Neuronal stem cell (in vitro differentiated cells): ENCODE data around the gene MYH13.

Experiments used
- DNase-seq: peaks from one replicate; pipeline ENCODE4 v3.0.0-alpha.2; 2013; ENCODE audit warnings: low spot score
- H2AFZ ChIP-seq: one replicate; pipeline ENCODE4 v1.6.1; 2013; ENCODE audit warnings: mild to moderate bottlenecking, low read length, inconsistent platforms
- H2AK5ac ChIP-seq: 2 replicates; pipeline ENCODE4 v1.6.1; 2013; ENCODE audit warnings: low read depth, mild to moderate bottlenecking, inconsistent platforms, low read length, moderate library complexity, mixed read lengths
- H2BK120ac ChIP-seq: 2 replicates; pipeline ENCODE4 v1.6.1; 2013; ENCODE audit warnings: low read depth, mild to moderate bottlenecking, inconsistent platforms, low read length, moderate library complexity, mixed read lengths
- H2BK12ac ChIP-seq: one replicate; pipeline ENCODE4 v1.6.1; 2013; ENCODE audit warnings: low read length, inconsistent platforms
- H2BK15ac ChIP-seq: 2 replicates; pipeline ENCODE4 v1.6.1; 2013; ENCODE audit warnings: mild to moderate bottlenecking, low read length, inconsistent platforms, mixed read lengths
- H2BK5ac ChIP-seq: one replicate; pipeline ENCODE4 v1.6.1; 2013; ENCODE audit warnings: inconsistent platforms, mild to moderate bottlenecking, low read length, moderate library complexity
- H3K14ac ChIP-seq: one replicate; pipeline ENCODE4 v1.6.1; 2013; ENCODE audit warnings: low read length, inconsistent platforms
- H3K18ac ChIP-seq: 2 replicates; pipeline ENCODE4 v1.6.1; 2013; ENCODE audit warnings: low read length, inconsistent platforms
- H3K23ac ChIP-seq: 2 replicates; pipeline ENCODE4 v1.6.1; 2013; ENCODE audit warnings: low read depth, mild to moderate bottlenecking, mixed read lengths, low read length, inconsistent platforms; ENCODE audit not compliant: poor library complexity
- H3K27ac ChIP-seq: replicated peaks from 3 replicates; pipeline ENCODE4 v1.5.1; 2013; ENCODE audit warnings: low read length, inconsistent platforms
- H3K27me3 ChIP-seq, 3 experiments: 2 replicates each; pipeline ENCODE4 v1.6.1; 2013; ENCODE audit warnings: low read length in 3 of 3, mild to moderate bottlenecking in 2 of 3, inconsistent platforms in 1 of 3, low read depth in 1 of 3, mixed read lengths in 1 of 3, moderate library complexity in 1 of 3; ENCODE audit not compliant: control insufficient read depth in 3 of 3, insufficient read depth in 3 of 3
- H3K36me3 ChIP-seq, 2 donors: replicated peaks in 1 of 2; 2 replicates each; pipeline ENCODE4 v1.6.1; 2013; ENCODE audit warnings: low read length in 2 of 2; ENCODE audit not compliant: control insufficient read depth in 2 of 2, insufficient read depth in 2 of 2
- H3K4ac ChIP-seq: 2 replicates; pipeline ENCODE4 v1.6.1; 2013; ENCODE audit warnings: inconsistent platforms, mild to moderate bottlenecking, low read length, moderate library complexity
- H3K4me1 ChIP-seq, 2 donors: 1 replicate in 1 of 2; 2 replicates in 1 of 2; pipeline ENCODE4 v1.6.1; 2013; ENCODE audit warnings: low read length in 2 of 2, low read depth in 1 of 2; ENCODE audit not compliant: control insufficient read depth in 2 of 2, insufficient read depth in 1 of 2
- H3K4me2 ChIP-seq: one replicate; pipeline ENCODE4 v1.6.1; 2013; ENCODE audit warnings: mild to moderate bottlenecking, low read length, inconsistent platforms; ENCODE audit not compliant: insufficient read depth, poor library complexity, severe bottlenecking
- H3K4me3 ChIP-seq, 2 donors: 2 replicates each; pipeline ENCODE4 v1.5.1; 2013; ENCODE audit warnings: low read length in 2 of 2, mild to moderate bottlenecking in 2 of 2, inconsistent platforms in 1 of 2, moderate library complexity in 1 of 2
- H3K79me1 ChIP-seq: one replicate; pipeline ENCODE4 v1.6.1; 2013; ENCODE audit warnings: low read depth, mild to moderate bottlenecking, inconsistent platforms, low read length, moderate library complexity
- H3K9ac ChIP-seq: one replicate; pipeline ENCODE4 v1.6.1; 2013; ENCODE audit warnings: mild to moderate bottlenecking, low read depth, low read length, inconsistent platforms; ENCODE audit not compliant: poor library complexity
- H3K9me3 ChIP-seq, 2 donors: replicated peaks in 1 of 2; 2 replicates each; pipeline versions ENCODE3 to v1.6.1; 2013; ENCODE audit warnings: low read length in 2 of 2, mild to moderate bottlenecking in 2 of 2, inconsistent platforms in 1 of 2, low read depth in 1 of 2, mixed read lengths in 1 of 2, moderate library complexity in 1 of 2; ENCODE audit not compliant: control insufficient read depth in 2 of 2, insufficient read depth in 1 of 2
- H4K8ac ChIP-seq: one replicate; pipeline ENCODE4 v1.6.1; 2013; ENCODE audit warnings: low read depth, mild to moderate bottlenecking, inconsistent platforms, low read length, moderate library complexity
- H4K91ac ChIP-seq: one replicate; pipeline ENCODE4 v1.6.1; 2013; ENCODE audit warnings: low read length, low read depth, mild to moderate bottlenecking, inconsistent platforms; ENCODE audit not compliant: poor library complexity
- WGBS, 2 donors: extraction: QIAGEN DNeasy Blood & Tissue Kit; methylation state at CpG; one replicate each; pipeline ENCODE4 v1.1.7; 2013; ENCODE audit warnings: missing lambda C conversion rate in 2 of 2, mixed read lengths in 1 of 2; ENCODE audit not compliant: insufficient read length in 2 of 2, insufficient replicate concordance in 1 of 2; ENCODE audit errors: extremely low coverage in 2 of 2; 5-methylcytosine and 5-hydroxymethylcytosine counted together

The MYH13 gene

DNA sequence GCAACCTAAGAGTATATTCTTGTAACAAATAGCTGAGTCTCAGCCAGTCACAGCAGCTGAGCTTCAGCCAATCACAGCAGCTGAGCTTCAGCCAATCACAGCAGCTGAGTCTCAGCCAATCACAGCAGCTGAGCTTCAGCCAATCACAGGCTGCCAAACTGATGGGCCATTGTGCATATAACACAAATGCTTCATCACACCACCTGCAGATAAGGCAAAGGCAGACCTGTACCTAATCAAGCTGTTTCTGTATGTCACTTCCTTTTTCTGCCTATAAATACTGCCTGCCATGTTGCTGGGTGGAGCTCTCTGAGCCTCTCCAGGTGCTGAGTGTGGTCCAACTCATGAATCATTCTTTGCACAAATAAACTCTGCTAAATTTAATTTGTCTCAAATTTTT, 19.9 kb downstream of the MYH13 start:
- no peak overlapping the region for H3K9ac ChIP-seq
- H4K8ac ChIP-seq, result no peak overlapping the region
- no peak overlapping the region for H2BK5ac ChIP-seq
- H3K4me2 ChIP-seq, result no peak overlapping the region
- H2AK5ac ChIP-seq, result no peak overlapping the region
- no peak overlapping the region for H3K27ac ChIP-seq
- H2BK15ac ChIP-seq, result no peak overlapping the region
- no peak overlapping the region for H3K23ac ChIP-seq
- H3K36me3 ChIP-seq, result peaks cover 0 to 1% of the 10 kb centered on the region in 2 donors
- no peaks in the 10 kb centered on the region for H3K27me3 ChIP-seq
- H2BK120ac ChIP-seq, result no peak overlapping the region
- no peaks in the 10 kb centered on the region for H3K4me1 ChIP-seq
- no peak overlapping the region for H3K18ac ChIP-seq
- no peaks in the 10 kb centered on the region for H3K79me1 ChIP-seq
- no peak overlapping the region for H4K91ac ChIP-seq
- no peak overlapping the region for H3K14ac ChIP-seq
- no peak overlapping the region for H2AFZ ChIP-seq
- H2BK12ac ChIP-seq, result no peak overlapping the region
- DNase-seq, result no peak
- no peak overlapping the region for H3K4me3 ChIP-seq
- H3K4ac ChIP-seq, result no peak overlapping the region
- H3K9me3 ChIP-seq, result peaks cover 0 to 1% of the 10 kb centered on the region in 2 donors

- Histone ChIP-seq H2BK12ac (no peak overlapping the region), H3K4me2 (no peak overlapping the region), H3K4ac (no peak overlapping the region), H3K27ac (no peak overlapping the region), H3K9ac (no peak overlapping the region), H2BK15ac (no peak overlapping the region), H4K91ac (no peak overlapping the region), H2BK5ac (no peak overlapping the region), H2AFZ (no peak overlapping the region), H2BK120ac (no peak overlapping the region), H3K79me1 (no peaks in the 10 kb centered on the region), H3K14ac (no peak overlapping the region), H3K27me3 (no peaks in the 10 kb centered on the region), H3K9me3 (peaks cover 0 to 1% of the 10 kb centered on the region in 2 donors), H3K18ac (no peak overlapping the region), H3K36me3 (peaks cover 0 to 1% of the 10 kb centered on the region in 2 donors), H3K23ac (no peak overlapping the region), H2AK5ac (no peak overlapping the region), H4K8ac (no peak overlapping the region), H3K4me1 (no peaks in the 10 kb centered on the region), H3K4me3 (no peak overlapping the region)
- WGBS, 2 donors, result no CpG with 5 or more reads among the region's 1 CpG
- DNase-seq, result no peak
Measured at GRCh38 chr17:10349403-10349802, 23.4 kb downstream of the MYH13 start.

DNA sequence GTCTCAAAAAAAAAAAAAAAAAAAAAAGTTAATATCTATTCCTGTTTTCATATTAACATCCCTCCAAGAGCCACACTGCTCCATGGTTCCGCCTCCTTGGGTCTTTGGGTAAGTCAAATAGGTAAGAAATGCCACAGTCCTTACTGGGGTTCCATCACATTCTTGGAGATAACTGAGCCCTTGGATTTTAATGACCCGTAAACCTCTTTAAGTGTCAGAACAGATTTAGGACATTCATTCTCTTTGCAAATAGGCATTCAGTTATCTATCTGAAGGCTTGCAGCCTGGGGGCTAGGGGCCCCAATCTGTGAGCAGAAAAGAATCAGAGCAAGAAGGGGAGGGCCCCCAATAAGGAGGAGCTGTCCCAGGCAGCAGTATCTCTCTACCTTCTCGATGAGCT, 28.0 kb downstream of the MYH13 start:
- Histone ChIP-seq H2BK5ac (no peak overlapping the region), H2BK120ac (no peak overlapping the region)
- WGBS, 2 donors, result no CpG with 5 or more reads among the region's 3 CpGs

GRCh38 chr17:10339051-10339450, 33.8 kb downstream of the MYH13 start:
- Histone ChIP-seq H3K23ac (no peak overlapping the region), H3K4ac (no peak overlapping the region), H3K9me3 (no peaks in the 10 kb centered on the region), H3K79me1 (no peaks in the 10 kb centered on the region), H3K9ac (no peak overlapping the region), H3K27me3 (no peaks in the 10 kb centered on the region), H3K4me2 (no peak overlapping the region), H2AK5ac (no peak overlapping the region), H2AFZ (no peak overlapping the region), H2BK15ac (no peak overlapping the region), H3K4me1 (peaks cover 0 to 1% of the 10 kb centered on the region in 2 donors), H4K8ac (no peak overlapping the region), H3K14ac (no peak overlapping the region), H2BK5ac (no peak overlapping the region), H3K27ac (no peak overlapping the region), H2BK12ac (no peak overlapping the region), H3K36me3 (no peaks in the 10 kb centered on the region), H3K4me3 (no peak overlapping the region), H4K91ac (no peak overlapping the region), H2BK120ac (no peak overlapping the region), H3K18ac (no peak overlapping the region)
- DNase-seq, result no peak
- no CpG with 5 or more reads among the region's 8 CpGs for WGBS, 2 donors

More for the DNA sequence above, 28.0 kb downstream of the MYH13 start:
- Histone ChIP-seq H3K4me2 (no peak overlapping the region), H3K9me3 (no peaks in the 10 kb centered on the region), H3K14ac (no peak overlapping the region), H2BK15ac (no peak overlapping the region), H3K27me3 (no peaks in the 10 kb centered on the region), H3K4ac (no peak overlapping the region), H3K4me1 (no peaks in the 10 kb centered on the region), H3K9ac (no peak overlapping the region), H3K36me3 (no peaks in the 10 kb centered on the region), H4K8ac (no peak overlapping the region), H3K27ac (no peak overlapping the region), H3K79me1 (no peaks in the 10 kb centered on the region), H2BK12ac (no peak overlapping the region), H3K23ac (no peak overlapping the region), H3K18ac (no peak overlapping the region), H3K4me3 (no peak overlapping the region), H2AFZ (no peak overlapping the region), H2AK5ac (no peak overlapping the region), H4K91ac (no peak overlapping the region)
- no peak for DNase-seq
